Endothelial cell (in vitro differentiated cells): ENCODE results near the gene TMEM253. TPM values are rescaled to one million over a fixed set of nuclear protein-coding genes. Genes with fewer than 3 reads are reported as not detected.
A peak's percentile ranks its signal among the peaks of the same experiment; 100 is the strongest.

ENCODE experiments used
- DNase-seq: peaks from one replicate; pipeline ENCODE4 v3.0.0; 2021; ENCODE audit warnings: low spot score
- H3K27ac Mint-ChIP-seq: one replicate; pipeline ENCODE4 v1.8.0; 2021; ENCODE audit warnings: mixed read lengths, inconsistent platforms; ENCODE audit not compliant: unreplicated experiment
- H3K27me3 Mint-ChIP-seq: one replicate; pipeline ENCODE4 v1.8.0; 2021; ENCODE audit warnings: mild to moderate bottlenecking, moderate library complexity, mixed read lengths, inconsistent platforms; ENCODE audit not compliant: unreplicated experiment
- H3K36me3 Mint-ChIP-seq: one replicate; pipeline ENCODE4 v1.8.0; 2021; ENCODE audit warnings: mild to moderate bottlenecking, low read depth, mixed read lengths, inconsistent platforms; ENCODE audit not compliant: unreplicated experiment
- H3K4me1 Mint-ChIP-seq: one replicate; pipeline ENCODE4 v1.8.0; 2021; ENCODE audit warnings: mild to moderate bottlenecking, mixed read lengths, inconsistent platforms; ENCODE audit not compliant: unreplicated experiment
- H3K4me3 Mint-ChIP-seq: one replicate; pipeline ENCODE4 v1.8.0; 2021; ENCODE audit warnings: mild to moderate bottlenecking, mixed read lengths, inconsistent platforms; ENCODE audit not compliant: unreplicated experiment
- H3K9me3 Mint-ChIP-seq: one replicate; pipeline ENCODE4 v1.8.0; 2021; ENCODE audit warnings: mixed read lengths, inconsistent platforms; ENCODE audit not compliant: unreplicated experiment
- CTCF ChIP-seq: fragments of 200-600 bp; sonication (generic); IDR thresholded peaks from one replicate; pipeline ENCODE4 v1.5.0; 2021; ENCODE audit warnings: antibody characterized with exemption; ENCODE audit not compliant: unreplicated experiment
- total RNA-seq: library from RNA; stranded (reverse); fragmentation: NEBNext Ultra II Directional; extraction: Animal tissue kit (Norgen Biotek cat#: 25700); gene quantifications from one replicate; pipeline ENCODE4 v1.2.1, GENCODE V29; 2021; ENCODE audit not compliant: unreplicated experiment

Gene TMEM253
- total RNA-seq, 1 donor from 2014 or later = 0.90 TPM

GRCh38 chr14:21096438-21096837 is 4.4 kb upstream of the TMEM253 start:
- Mint-ChIP-seq H3K27ac (no peak overlapping the region), H3K4me3 (no peak overlapping the region), H3K36me3 (peaks cover 7% of the 10 kb centered on the region), H3K4me1 (peaks cover 27% of the 10 kb centered on the region), H3K27me3 (peaks cover 10% of the 10 kb centered on the region), H3K9me3 (no peaks in the 10 kb centered on the region)
- no peak for DNase-seq
- no peak for TF ChIP-seq CTCF

DNA sequence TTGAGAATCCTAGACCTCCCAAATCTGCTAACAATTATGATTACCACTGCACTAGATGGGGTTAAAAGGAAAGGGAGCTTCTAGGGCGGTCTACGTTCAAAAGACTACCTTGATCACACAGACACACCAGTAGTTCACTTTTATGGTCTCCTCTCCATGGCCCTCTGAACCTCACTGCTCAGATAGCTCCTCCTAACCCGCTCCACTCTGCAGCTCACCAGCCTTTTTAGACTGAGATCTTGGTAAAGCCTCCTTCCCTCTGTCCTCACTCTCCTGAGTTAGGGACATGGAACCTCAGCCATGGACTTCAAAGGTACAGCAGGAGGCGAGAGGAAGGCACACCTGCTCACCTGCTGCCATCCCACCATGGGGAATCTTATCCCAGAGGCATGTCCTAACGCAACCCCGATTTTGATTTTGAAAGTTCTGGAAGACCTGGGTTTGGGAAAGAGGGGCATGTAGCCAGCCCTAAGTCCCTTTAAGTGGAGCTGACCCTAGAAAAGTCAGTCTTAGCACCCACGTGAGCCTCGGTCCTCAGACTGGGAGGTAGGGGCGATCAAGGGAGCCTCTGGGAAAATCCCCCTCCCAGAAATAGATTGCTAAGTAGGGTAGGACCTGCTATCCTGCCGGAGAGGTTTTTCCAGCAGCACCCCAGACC is 3.8 kb upstream of the TMEM253 start:
- Mint-ChIP-seq H3K4me1 (peaks cover 27% of the 10 kb centered on the region), H3K27ac (peak overlapping the region; percentile 84), H3K4me3 (peak overlapping the region; percentile 93), H3K9me3 (no peaks in the 10 kb centered on the region), H3K36me3 (peaks cover 4% of the 10 kb centered on the region), H3K27me3 (peaks cover 8% of the 10 kb centered on the region)
- no peak for DNase-seq
- no peak for TF ChIP-seq CTCF

DNA sequence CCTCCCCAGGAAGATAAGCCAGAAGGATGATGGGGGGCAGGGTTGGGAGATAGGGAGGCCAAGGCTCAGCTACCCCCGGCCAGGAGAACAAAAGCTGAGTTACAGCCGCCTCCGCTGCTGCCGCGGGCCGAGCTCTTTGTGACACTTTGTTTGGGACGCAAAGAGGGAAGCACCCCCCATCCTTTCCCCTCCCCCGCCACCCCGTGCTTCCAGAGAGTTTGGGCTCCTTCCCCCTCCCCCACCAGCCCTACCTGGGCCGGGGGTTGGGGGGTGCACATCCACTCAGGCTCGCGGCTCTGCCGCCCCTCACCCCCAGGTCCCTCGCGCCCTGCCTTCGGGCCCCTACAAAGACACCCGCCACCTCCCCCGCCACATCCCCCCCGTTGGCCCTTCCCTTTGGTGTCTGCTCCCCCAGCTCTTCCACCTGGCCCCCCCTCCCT is 3.2 kb upstream of the TMEM253 start:
- peak overlapping the region; percentile 84 for H3K27ac Mint-ChIP-seq
- DNase-seq = no peak

GRCh38 chr14:21098076-21098891 is 2.6 kb upstream of the TMEM253 start, which contains the start of gene ZNF219:
TSS of gene ZNF219 (minus strand) at chr14:21098655. CDS start at chr14:21093591, 5,064 bp downstream.
- no peak for TF ChIP-seq CTCF
- Mint-ChIP-seq H3K27me3 (peaks cover 8% of the 10 kb centered on the region), H3K4me3 (peak within 1 kb of the TSS; percentile 94), H3K4me1 (peaks cover 38% of the 10 kb centered on the region), H3K9me3 (no peaks in the 10 kb centered on the region), H3K36me3 (peaks cover 4% of the 10 kb centered on the region), H3K27ac (peak within 1 kb of the TSS; percentile 84)
- peak; percentile 48 for DNase-seq

More for the DNA sequence above, 3.2 kb upstream of the TMEM253 start:
- peaks cover 8% of the 10 kb centered on the region for H3K27me3 Mint-ChIP-seq
- no peaks in the 10 kb centered on the region for H3K9me3 Mint-ChIP-seq
- peaks cover 4% of the 10 kb centered on the region for H3K36me3 Mint-ChIP-seq
- TF ChIP-seq CTCF = no peak
- peaks cover 32% of the 10 kb centered on the region for H3K4me1 Mint-ChIP-seq
- H3K4me3 Mint-ChIP-seq = peak overlapping the region; percentile 93
